ENCODE results near the gene BCO2. TPM values are rescaled to one million over a fixed set of nuclear protein-coding genes. Genes with fewer than 3 reads are reported as not detected.

Gene BCO2
- total RNA-seq, 3 donors from 2014 or later, result 3.4 to 10.8 (median 5.2) TPM

GRCh38 chr11:112223754-112224532 lies 48.6 kb downstream of the BCO2 start:
- peaks cover 0 to 7% of the 10 kb centered on the region in 2 donors for H3K4me1 ChIP-seq
- DNase-seq (ENCODE audit: low spot score in 2 of 2), result no peak
- H3K36me3 ChIP-seq, result no peaks in the 10 kb centered on the region
- intact Hi-C loops (cut with DNase I; ENCODE audit: low total_unique reads), result loop anchor here (5.0 kb wide), 1 partner anchor 58 kb away; no protein-coding TSS in a partner anchor
- no peak overlapping the region for H3K27ac ChIP-seq
- H3K4me3 ChIP-seq, result no peak overlapping the region
- H3K9me3 ChIP-seq, result no peaks in the 10 kb centered on the region
- H3K27me3 ChIP-seq, result no peaks in the 10 kb centered on the region
- TF ChIP-seq POLR2A (IDR thresholded peaks at IDR 0.05) (no peak), CTCF (IDR thresholded peaks at IDR 0.05) (no peak)

- Histone ChIP-seq H3K4me1 (peaks cover 0 to 7% of the 10 kb centered on the region in 2 donors), H3K27me3 (no peaks in the 10 kb centered on the region), H3K36me3 (no peaks in the 10 kb centered on the region), H3K9me3 (no peaks in the 10 kb centered on the region), H3K27ac (peak overlapping the region; percentile 97 to 98), H3K4me3 (peak overlapping the region; percentile 76 to 99 (median 80))
- intact Hi-C loops (cut with DNase I; ENCODE audit: low total_unique reads), result loop anchor here (5.0 kb wide), 1 partner anchor 1032 kb away; no protein-coding TSS in a partner anchor
- TF ChIP-seq POLR2AphosphoS5 (IDR thresholded peaks at IDR 0.05) (no peak), CTCF (IDR thresholded peaks at IDR 0.05) (no peak), POLR2A (IDR thresholded peaks at IDR 0.05) (no peak)
- DNase-seq (ENCODE audit: low spot score in 2 of 2), result no peak
These were observed 50.4 kb downstream of the BCO2 start for GRCh38 chr11:112225753-112226061.

- no peaks in the 10 kb centered on the region for H3K9me3 ChIP-seq
- peak; percentile 91 for TF ChIP-seq POLR2A (IDR thresholded peaks at IDR 0.05)
- TF ChIP-seq POLR2AphosphoS5 (IDR thresholded peaks at IDR 0.05), result peak; percentile 93 to 96 (median 95)
- TF ChIP-seq CTCF (IDR thresholded peaks at IDR 0.05), result no peak
- peak within 1 kb of the TSS; percentile 97 to 98 for H3K27ac ChIP-seq
- no peaks in the 10 kb centered on the region for H3K27me3 ChIP-seq
- peak; percentile 81 for DNase-seq (ENCODE audit: low spot score in 2 of 2)
- peak within 1 kb of the TSS; percentile 76 to 99 (median 80) for H3K4me3 ChIP-seq
- H3K36me3 ChIP-seq, result no peaks in the 10 kb centered on the region
- intact Hi-C loops (cut with DNase I; ENCODE audit: low total_unique reads), result loop anchor here (5.0 kb wide), 1 partner anchor 1031 kb away; no protein-coding TSS in a partner anchor
- peaks cover 0 to 7% of the 10 kb centered on the region in 2 donors for H3K4me1 ChIP-seq
These were observed 50.9 kb downstream of the BCO2 start, which contains the start of gene PTS for GRCh38 chr11:112226062-112226830. Gene PTS, plus strand, starts transcription at chr11:112226428. Its CDS starts 16 bp downstream, at chr11:112226444.

- no peak for DNase-seq (ENCODE audit: low spot score in 2 of 2)
- peak overlapping the region; percentile 97 to 98 for H3K27ac ChIP-seq
- no peaks in the 10 kb centered on the region for H3K27me3 ChIP-seq
- peak overlapping the region; percentile 76 to 99 (median 80) for H3K4me3 ChIP-seq
- H3K4me1 ChIP-seq, result peaks cover 0 to 7% of the 10 kb centered on the region in 2 donors
- no peaks in the 10 kb centered on the region for H3K36me3 ChIP-seq
- intact Hi-C loops (cut with DNase I; ENCODE audit: low total_unique reads), result loop anchor here (5.0 kb wide), 1 partner anchor 1030 kb away; no protein-coding TSS in a partner anchor
- TF ChIP-seq POLR2A (IDR thresholded peaks at IDR 0.05) (no peak), POLR2AphosphoS5 (IDR thresholded peaks at IDR 0.05) (no peak), CTCF (IDR thresholded peaks at IDR 0.05) (no peak)
- no peaks in the 10 kb centered on the region for H3K9me3 ChIP-seq
These were observed 51.6 kb downstream of the BCO2 start for GRCh38 chr11:112226831-112227401.

Measured in breast epithelium (tissue), 4 donors.